GM18517 (cell line): Measurements from ENCODE around the gene MT1E.
"Not testable (repeated sequence)": the region's sequence is repeated elsewhere in the genome, so short reads cannot be mapped to it uniquely, and the experiment has no call there.

ENCODE experiments used
- ATAC-seq: cut with Tn5 transposase; IDR thresholded peaks from one replicate; pipeline ENCODE4 v1.9.1; 2021; ENCODE audit warnings: mild to moderate bottlenecking, moderate library complexity; ENCODE audit not compliant: unreplicated experiment

MT1E gene

GRCh38 chr16:56625140-56625942 is at the start of gene MT1E:
TSS of gene MT1E (plus strand) at chr16:56625781. CDS start at chr16:56625852, 71 bp downstream.
- no peak for ATAC-seq

DNA sequence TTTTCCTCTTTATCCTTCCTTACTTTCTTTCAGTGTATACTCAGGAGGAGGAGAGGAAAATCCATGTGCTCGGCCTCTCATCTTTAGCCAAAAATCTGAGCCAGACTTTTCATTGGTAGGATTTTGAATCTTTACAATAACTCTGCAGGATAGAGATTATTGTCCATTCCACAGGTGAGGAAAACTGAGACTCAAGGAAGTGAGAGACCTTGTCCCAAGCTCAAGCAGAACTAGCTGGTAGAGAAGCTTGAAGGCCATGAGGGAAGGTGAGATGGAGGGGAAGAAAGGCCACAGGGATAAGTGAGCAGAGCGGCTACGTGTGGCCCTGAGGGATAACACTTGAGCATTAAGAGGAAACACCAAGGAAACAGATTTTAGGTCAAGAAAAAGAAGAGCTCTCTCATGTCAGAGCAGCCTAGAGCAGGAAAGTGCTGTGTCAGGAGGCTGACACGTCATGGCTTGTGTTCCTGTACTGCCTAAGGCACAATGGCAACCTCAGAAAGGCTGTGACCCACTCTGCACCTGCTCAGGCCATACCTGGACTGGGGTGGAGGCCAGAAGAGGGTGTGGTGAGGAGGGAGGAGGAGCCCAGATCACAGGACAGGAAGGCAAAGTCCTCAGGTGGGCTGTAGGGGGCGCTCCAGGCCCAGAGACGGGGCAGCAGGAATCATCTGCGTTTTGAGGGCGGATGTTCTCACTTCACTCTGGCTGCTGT is 48.8 kb upstream of the MT1E start:
- ATAC-seq, result peak; percentile 87

DNA sequence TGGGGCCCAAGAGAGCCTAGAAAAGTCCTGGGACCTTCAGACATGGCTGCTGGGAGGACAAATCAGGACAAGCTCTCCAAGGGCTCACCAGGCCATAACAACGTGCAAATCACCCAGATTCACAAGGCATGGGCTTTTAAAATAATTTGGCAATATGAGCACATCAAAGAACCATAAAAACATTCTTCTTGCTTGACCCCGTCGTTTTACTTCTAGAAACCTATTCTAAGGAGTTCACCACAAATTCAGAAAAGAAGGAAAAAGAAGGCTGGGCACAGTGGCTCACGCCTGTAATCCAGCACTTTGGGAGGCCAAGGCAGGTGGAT is 48.3 kb upstream of the MT1E start:
- no peak for ATAC-seq

- no peak for ATAC-seq
Observed at GRCh38 chr16:56580391-56581048, 45.1 kb upstream of the MT1E start.

- not testable (repeated sequence) for ATAC-seq
Observed at GRCh38 chr16:56582911-56583310, 42.7 kb upstream of the MT1E start.

DNA sequence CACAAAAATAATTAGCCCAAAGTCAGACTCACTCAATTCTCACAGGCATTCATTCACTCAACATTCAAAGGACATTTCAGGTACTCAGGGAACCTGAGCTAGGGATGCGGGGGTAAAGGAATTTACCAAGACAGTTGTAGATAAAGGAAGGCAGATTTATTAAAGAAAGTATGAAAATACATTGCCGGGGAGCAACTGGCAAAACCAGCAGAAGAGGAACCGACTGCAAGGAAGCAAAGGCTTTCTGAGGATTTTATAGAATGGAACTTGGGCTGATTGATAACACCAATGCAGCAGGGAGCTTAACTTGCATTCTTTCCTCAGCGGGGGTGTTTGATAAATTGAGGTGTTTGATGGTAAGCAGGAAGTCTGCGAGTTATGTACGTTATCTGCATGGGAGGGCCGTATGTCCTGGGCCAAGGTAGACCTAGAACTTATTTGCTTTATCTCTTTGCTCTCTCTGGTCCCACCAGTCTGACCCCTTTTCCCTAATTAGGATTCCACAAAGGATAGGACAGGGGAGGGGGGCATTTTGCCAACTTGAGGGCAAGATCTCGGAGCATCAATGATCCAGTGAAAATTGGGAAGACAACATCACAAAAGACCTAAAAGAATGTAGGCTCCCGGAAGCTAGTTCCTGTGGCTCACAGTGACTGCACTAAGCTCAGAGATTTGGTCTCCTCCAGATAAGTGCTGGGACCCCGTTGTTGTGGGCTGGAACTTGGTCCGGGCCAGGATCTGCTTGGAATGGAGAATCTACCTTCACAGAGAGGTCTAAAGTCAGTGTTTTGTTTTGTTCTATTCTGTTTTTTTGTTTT is 42.0 kb upstream of the MT1E start:
- no peak for ATAC-seq

DNA sequence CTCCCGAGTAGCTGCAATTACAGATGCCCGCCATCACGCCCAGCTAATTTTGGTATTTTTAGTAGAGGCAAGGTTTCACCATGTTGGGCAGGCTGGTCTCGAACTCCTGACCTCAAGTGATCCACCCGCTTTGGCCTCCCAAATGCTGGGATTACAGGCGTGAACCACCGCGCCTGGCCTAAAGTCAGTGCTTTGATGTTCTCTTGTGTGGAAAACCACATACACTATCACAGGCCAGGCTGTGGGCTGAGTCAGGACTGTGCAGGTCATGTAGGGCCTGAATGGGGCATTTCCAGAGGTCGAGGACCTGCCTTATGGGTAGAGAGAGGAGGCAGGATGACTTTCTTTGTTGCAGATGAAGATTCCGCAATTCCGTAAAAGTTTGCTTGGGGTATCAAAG is 41.3 kb upstream of the MT1E start:
- no peak for ATAC-seq

DNA sequence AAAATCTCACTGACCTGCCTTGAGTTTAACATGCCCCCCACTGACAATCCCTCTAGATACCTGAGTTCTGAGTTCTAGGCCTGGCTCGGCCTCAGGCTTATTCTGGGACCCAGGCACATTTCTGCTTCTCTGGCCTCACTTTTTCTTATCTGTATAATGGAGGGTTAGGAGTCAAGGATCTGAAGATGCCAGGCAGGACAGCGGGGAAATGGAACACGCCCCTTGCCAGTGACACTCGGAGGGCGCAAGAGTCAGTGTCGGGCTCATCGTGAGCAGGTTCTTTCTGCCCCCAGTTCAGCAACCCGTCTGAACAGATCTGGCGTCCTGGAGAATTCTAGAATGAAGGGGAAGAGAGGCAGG is 36.8 kb upstream of the MT1E start:
- no peak for ATAC-seq

DNA sequence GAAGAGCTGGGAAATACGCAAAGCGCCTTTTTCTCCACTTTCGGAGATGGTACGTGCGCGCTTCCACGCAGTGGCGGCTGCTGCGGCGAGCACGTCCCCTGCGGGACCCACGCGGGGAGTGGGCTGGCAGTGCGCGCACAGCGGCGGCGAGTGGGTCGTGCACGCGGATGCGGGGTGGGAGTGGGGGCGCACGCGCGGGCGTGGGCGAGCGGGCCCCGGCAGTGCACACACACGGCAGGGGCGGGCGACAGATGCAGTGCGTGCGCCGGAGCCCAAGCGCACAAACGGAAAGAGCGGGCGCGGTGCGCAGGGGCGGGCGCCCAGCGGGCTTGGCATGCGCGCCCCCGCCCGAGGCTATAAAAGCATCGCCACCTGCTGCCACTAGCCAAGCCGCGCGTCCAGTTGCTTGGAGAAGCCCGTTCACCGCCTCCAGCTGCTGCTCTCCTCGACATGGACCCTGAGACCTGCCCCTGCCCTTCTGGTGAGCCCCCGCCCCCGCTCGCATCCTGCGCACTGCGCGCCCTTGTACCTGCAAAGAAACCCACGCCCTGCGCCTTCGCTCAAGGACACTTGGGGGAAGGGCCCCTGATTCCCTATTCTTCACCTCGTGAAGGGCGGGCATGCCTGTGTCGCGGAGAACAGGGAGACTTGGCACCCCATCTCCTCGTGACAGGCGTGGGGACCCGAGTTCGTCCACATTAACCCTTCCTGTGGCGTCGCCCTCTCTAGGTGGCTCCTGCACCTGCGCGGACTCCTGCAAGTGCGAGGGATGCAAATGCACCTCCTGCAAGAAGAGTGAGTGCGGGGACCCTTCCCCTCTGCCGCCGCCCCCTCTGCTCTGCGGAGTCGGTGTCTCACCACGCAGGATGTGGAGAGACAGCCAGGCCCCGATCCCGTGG is 36.2 kb upstream of the MT1E start, which contains the start of gene MT3:
TSS of gene MT3 (plus strand) at position 388 of the 899 bp plus-strand sequence. CDS start at position 451, 63 bp downstream.
- no peak for ATAC-seq

DNA sequence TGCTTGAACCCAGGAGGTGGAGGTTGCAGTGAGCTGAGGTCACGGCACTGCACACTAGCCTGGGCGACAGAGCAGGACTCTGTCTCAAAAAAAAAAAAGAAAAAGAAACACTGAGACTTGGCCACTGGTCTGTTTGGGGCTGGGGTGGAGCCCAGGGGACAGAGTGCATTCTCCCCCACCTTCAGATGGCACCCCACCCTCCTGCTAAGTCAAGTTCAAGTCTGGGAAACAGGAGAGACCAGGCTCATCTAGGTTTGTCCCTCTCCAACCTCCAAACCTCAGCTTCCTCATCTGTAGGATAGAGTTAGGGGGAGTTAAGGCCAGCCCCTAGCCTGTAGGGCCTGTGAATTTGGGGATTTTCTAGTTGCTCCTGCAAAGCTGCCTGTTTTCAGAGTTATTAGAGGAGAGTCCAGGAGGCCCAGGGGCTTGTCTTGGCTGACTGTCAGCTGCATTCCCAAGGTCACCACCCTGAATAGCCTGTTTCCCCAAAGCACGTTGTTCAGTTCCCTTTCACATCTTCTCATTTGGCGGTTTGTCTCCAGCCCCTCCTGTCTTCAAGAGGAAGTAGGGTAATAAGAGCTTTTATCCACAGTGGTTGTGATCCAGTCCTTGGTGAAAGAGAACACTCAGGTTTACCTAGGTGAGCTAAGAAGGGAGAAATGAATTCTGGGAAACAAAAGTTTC is 34.1 kb upstream of the MT1E start:
- no peak for ATAC-seq

DNA sequence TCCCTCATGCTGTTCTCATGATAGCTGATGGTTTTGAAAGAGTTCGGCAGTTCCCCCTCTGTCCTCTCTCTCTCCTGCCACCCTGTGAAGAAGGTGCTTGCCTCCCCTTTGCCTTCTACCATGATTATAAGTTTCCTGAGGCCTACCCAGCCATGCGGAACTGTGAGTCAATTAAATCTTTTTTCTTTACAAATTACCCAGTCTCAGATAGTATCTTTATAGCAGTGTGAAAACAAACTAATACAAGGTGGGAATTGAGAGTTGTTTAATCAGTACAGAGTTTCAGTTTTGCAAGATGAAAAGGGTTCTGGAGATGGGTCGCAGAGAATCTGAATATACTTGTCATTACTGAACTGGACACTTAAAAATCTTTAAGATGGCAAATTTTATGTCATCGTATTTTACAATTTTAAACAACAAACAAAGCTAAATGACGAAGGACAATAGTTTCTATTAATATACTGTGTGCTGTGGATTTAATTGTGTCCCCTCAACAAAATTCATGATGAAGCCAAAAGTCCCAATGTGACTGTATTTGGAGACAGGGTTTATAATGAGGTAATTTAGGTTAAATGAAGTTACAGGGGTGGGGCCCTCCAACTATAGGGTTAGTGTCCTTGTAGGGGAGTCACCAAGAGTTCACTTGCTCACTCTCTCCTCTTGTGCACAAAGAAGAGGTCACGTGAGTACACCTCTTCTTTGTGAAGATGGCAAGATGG is 31.8 kb upstream of the MT1E start:
- no peak for ATAC-seq

DNA sequence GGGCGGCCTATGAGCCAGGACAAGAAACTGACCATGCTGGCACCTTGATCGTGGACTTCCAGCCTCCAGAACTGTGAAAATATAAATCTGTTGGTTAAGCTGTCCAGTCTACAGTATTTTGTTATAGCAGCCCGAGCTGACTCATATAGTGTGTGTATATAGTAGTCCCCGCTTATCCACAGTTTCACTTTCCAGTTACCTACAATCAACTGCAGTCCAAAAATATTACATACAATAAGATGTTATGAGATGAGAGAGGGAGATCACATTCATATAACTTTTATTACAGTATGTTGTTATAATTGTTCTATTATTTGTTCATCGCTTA is 31.3 kb upstream of the MT1E start:
- ATAC-seq, result no peak

DNA sequence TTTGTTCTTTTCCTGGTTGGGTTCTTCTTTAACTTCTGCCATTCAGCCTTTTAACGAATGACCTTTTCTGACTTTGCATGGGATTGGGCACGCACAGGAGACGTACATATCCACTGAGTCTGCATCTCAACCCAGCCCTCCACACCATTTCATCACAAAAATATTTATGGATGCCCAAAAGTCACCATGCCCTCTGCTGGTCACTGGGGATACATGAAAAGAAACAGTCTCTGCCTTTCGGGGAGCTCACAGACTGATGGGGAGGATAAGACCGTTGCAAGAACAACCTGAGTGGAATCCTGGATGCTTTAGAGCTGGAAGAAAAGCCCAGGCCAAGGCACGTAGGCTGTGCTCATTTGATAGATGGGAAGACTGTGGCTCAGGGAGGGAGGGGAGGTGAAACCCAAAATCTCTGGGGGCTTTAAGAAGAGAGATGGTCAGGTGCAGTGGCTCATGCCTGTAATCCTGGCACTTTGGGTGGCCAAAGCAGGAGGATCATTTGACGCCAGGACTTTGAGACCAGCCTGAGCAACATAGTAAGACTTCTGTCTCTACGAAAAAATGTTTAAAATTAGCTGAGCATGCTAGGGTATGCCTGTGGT is 25.1 kb upstream of the MT1E start:
- ATAC-seq, result no peak

GRCh38 chr16:56601325-56601724 is 24.3 kb upstream of the MT1E start:
- no peak for ATAC-seq

GRCh38 chr16:56603589-56603988 is 22.0 kb upstream of the MT1E start:
- no peak for ATAC-seq

DNA sequence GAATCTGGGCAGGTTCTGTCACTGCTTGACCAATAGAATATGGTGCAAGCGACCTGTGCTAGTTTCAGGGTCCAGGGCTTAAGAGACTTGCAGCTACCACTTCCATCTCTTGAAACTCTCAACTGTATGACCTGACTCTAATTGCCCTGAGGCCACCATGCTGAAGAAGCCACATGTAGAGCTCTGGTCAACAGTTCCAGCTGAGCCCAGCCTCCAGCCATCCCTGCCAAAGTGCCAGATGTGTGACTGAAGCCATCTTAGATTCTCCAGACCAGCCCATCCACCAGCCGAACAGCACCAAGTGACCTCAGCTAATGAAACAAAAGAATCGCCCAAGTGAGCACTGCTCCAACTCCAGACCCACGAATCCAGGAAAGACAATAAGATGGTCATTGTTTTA is 20.6 kb upstream of the MT1E start:
- ATAC-seq, result no peak

DNA sequence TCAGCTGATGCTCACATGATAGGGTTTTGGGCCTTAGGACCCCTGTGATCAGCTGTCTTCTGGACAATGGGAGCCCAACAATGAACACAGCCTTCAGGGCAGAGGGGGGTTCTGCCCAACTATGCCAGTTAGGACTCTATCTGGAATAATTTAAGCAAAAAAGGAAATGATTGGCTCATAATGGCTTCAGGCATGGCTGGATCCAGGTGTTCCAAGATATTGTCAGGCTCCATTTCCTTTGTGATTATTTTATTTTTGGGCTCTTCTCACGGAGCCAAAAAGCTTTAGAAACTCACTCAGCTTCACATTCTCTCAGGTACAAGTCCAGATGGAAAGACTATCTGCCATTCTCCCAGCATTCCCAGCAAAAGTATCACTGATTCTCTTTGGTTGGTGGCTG is 20.1 kb upstream of the MT1E start:
- ATAC-seq, result no peak

DNA sequence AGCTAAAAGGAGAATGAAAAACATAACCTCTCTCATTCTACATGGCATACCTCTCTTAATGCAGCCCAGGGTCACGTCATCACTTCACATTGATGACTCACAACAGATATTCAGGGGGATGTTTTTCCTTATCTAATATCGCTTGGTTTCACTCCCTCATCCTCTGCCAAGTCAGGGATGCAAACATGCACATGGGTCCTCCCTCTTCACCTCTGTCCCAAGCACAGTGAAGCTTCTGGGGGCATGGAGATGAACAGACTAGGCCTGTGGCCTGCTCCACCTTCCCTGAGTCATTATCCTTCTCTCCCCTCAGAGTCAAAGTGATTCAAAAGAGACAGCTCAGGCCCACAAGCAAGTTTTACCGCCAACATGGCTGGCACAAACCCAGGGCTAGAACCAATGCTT is 19.5 kb upstream of the MT1E start:
- ATAC-seq, result no peak
